GM19023 (cell line): ENCODE results near the gene ASRGL1.
"Not testable (repeated sequence)": the region's sequence is repeated elsewhere in the genome, so short reads cannot be mapped to it uniquely, and the experiment has no call there.

Experiments
- ATAC-seq: cut with Tn5 transposase; IDR thresholded peaks from one replicate; pipeline ENCODE4 v1.9.1; 2021; ENCODE audit warnings: mild to moderate bottlenecking, moderate library complexity; ENCODE audit not compliant: unreplicated experiment

Gene ASRGL1

GRCh38 chr11:62352355-62353336 is 15.4 kb downstream of the ASRGL1 start:
- ATAC-seq = no peak

DNA sequence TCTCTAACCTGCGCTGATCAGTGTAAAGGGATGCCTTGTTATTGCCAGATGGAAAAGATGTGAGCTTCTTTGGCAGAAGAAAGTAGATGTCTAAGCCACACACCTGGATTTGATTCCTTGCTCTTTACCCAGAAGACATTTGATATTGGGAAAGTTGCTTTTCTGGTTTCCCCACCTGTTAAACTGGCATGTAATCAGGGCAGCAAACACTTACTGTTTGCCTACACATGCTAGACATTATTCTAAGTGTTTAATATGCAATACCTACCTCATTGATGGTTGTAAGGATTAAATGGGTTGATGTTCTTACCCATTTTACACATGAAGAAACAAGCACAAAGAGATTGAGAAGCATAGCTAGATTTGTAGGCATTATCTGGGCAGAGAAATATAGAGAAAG is 16.6 kb downstream of the ASRGL1 start:
- ATAC-seq = no peak

DNA sequence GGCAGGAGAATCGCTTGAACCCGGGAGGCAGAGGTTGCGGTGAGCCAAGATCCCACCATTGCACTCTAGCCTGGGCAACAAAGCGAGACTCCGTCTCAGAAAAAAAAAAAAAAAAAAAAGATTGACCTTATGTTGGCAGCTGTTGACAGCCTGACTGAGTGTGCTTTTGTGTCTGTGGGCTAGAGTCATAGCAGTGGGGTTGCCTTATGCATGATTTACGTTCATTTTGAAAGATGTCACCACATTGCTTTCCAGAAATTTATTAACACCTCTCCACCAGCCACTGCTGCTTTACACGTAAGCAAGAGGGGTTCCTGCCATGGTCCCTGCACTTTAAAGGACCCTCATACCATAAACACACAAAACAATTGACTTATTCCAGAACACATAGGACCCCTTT is 21.0 kb downstream of the ASRGL1 start:
- no peak for ATAC-seq

GRCh38 chr11:62359475-62359874 is 22.2 kb downstream of the ASRGL1 start:
- no peak for ATAC-seq

- no peak for ATAC-seq
Observed at GRCh38 chr11:62360685-62361084, 23.4 kb downstream of the ASRGL1 start.

DNA sequence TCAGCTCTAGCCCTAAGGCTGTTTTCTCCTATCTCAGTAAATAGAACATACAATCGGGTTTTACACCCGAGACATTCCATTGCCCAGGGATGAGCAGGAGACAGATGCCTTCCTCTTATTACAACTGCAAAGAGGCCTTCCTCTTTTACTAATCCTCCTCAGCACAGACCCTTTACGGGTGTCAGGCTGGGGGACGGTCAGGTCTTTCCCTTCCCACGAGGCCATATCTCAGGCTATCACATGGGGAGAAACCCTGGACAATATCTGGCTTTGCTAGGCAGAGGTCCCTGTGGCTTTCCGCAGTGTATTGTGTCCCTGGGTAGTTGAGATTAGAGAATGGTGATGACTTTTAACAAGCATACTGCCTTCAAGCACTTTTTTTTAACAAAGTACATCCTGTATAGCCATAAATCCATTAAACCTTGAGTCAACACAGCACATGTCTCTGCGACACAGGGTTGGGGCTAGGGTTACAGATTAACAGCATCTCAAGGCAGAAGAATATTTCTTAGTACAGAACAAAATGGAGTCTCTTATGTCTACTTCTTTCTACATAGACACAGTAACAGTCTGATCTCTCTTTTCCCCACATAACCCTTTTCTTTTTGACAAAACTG is 31.7 kb downstream of the ASRGL1 start:
- ATAC-seq = not testable (repeated sequence)

DNA sequence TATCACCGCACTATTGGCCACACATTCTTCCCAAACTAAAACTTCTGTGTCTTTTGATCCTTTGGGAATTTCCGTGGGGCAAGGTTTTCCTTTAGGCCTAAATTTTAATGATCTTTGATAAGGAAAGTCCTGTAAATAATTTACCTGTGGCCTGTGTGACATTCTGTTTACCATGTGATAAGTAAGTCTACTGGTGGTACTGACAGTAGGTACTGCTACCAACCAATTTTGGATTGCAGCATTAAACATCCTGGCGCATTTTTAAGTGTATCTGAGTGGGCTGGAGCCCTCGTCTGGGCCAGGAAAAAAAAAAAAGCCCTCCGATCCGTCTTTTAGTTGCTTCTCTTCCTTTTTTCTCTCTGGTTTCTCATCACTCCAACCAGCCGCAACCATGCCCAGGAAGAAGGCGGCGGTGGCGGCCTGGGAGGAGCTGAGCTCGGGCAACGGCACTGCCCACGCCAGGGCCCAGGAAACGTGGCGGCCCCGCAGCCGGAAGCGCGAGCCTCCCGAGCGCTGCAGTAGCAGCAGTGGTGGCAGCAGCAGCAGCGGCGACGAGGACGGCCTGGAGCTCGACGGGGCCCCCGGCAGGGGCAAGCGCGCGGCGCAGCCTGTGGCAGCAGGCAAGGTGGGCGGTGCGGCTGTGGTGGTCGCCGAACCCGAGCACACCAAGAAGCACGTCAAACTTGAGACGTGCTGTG is 33.6 kb downstream of the ASRGL1 start:
- ATAC-seq = no peak

DNA sequence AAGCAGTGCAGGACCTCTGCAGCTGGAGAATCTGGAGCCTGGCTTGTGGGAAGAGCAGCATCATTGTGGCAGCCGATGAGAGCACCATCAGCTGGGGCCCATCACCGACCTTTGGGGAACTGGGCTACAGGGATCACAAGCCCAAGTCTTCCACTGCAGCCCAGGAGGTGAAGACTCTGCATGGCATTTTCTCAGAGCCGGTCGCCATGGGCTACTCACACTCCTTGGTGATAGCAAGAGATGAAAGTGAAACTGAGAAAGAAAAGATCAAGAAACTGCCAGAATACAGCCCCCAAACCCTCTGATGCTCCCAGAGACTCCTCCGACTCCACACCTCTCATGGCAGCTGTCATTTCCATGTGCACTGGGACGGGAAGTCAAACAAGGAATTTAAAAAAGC is 35.6 kb downstream of the ASRGL1 start:
- ATAC-seq = no peak

DNA sequence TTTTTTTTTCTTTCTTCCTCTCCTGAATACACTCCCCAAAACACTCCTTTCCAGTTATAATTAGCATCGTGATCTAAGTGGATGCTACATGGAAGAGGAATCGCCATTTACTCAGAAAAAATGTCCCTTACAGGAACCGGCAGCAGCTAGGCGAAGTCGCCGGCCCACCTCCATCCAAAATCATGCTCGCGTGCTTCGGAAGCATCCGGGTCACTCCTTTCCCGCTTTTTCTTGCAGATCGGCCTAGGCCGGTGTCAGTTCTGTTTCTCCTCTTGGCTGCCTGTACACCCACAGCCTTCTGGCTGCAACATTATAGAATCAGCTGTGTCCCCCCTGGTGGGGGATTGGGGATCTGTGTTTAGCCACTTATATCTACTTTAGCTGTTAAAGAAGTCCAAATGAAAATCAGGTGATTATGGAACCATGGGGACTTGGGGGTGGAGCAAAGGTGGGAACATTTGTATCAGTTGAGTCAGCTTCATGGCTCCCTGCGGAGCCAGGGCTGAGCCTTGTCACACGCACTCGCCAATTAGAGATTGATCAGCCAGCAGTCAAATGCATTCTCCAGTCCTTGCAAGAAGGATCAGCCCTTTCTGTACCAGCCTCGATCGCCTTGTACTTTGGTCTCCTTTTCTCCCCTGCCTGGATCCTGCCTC is 36.3 kb downstream of the ASRGL1 start:
- no peak for ATAC-seq

- no peak for ATAC-seq
Observed at GRCh38 chr11:62374801-62375200, 37.6 kb downstream of the ASRGL1 start.

DNA sequence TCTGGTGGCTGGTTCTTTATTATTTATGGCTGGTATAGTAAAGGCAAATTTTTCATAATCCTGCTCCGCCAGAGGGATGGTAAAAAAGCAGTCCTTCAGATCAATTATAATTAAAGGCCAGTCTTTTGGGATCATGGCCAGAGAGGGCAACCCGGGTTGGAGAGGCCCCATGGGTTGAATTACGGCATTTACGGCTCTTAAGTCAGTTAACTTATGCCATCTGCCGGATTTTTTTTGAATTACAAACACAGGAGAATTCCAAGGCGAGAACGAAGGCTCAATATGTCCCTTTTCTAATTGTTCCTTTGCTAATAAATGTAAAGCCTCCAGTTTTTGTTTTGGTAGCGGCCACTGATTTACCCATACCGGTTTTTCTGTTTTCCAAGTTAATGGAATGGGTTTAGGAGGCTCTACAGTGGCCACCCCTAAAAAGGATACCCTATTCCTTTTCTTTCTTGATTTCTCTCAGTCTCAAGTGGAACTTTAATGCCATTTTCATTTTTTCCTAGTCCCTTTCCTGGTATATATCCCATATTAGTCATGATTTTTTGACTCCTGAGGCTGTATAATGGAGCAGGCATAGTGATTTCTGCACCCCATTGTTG is 41.3 kb downstream of the ASRGL1 start:
- ATAC-seq = not testable (repeated sequence)

GRCh38 chr11:62379586-62379985 is 42.3 kb downstream of the ASRGL1 start:
- ATAC-seq = not testable (repeated sequence)

DNA sequence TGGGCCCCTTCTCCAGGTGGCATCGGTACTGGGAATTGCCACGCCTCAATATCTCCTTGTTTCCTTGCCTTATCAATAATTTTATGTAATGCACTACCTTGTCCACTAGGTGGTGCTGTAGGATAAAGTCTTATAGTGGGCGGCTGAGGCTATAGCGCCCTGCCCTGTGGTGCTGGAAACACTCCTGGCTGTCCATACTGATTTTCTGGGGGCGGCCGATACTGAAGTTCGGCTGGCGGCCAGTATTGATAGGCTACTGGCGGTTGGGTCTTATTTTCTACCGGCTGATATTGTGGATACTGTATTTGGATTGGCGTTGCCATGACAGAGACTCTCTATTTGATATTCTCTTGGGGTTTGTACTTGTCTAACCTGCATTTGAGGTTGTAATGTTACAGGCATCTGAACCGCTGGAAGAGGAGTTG is 43.6 kb downstream of the ASRGL1 start:
- ATAC-seq = not testable (repeated sequence)

DNA sequence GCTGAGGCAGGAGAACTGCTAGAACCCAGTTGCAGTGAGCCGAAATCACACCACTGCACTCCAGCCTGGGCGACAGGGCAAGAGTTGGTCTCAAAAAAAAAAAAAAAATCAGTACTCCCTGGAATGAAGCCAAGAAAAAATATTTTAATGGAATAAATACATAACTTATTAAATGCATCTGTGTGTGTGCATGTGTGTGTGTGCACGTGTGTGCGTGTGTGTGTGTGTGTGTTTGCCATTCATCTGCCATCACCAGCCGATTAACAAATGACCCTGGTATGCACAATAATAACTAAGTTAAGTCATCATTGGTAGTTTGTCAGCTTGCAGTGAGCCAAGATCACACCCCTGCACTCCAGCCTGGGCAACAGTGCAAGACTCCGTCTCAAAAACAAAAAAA is 46.6 kb downstream of the ASRGL1 start:
- ATAC-seq = no peak

DNA sequence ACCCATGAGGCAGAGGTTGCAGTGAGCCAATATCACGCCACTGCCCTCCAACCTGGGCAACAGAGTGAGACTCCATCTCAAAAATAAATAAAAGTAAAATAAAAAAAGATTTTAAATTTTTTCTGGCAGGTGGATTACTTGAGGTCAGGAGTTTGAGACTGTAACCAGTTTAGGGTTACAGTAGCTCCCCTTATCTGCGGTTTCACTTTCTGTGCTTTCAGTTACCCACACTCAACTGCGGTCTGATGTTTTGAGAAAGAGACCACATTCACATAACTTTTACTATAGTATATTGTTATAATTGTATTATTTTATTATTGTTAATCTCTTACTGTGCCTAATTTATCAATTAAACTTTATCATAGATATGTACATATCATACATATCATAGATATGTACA is 48.8 kb downstream of the ASRGL1 start:
- not testable (repeated sequence) for ATAC-seq

DNA sequence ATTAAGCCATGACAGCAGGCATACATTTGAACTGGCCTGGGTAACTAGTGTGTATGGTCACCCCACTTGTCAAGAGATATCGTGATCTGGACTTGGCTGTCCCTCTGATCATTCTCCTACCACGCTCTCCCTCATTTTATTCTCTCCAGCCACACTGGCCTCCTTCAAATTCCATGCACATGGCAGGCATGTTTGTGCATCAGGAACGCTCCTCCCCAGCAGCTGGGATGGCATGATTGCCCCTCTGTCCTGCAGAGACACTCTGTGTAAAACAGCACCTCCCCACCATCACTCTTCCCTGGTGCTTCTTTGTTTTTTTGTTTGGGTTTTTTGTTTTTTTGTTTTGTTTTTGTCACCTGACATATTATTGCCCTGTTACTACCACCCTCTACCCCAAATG is 50.1 kb downstream of the ASRGL1 start:
- no peak for ATAC-seq

DNA sequence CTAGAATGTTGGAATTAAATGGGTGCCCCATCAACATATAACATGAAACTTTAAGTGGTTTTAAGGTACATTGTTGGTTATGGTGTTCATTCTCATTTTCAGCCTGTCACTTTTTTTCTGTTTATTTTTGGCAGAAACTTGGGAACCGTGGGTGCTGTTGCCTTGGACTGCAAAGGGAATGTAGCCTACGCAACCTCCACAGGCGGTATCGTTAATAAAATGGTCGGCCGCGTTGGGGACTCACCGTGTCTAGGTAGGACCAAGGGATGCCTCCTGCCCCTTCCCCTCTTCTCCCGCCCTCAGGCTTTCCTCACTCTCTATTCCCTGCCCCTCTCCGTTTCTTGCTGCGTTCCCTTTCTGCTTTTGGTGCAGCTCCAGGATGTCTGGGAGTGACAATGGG is 51.8 kb downstream of the ASRGL1 start:
- ATAC-seq = no peak

- ATAC-seq = no peak
Observed at GRCh38 chr11:62390237-62390636, 53.0 kb downstream of the ASRGL1 start.

- no peak for ATAC-seq
Observed at GRCh38 chr11:62390722-62391121, 53.5 kb downstream of the ASRGL1 start.

GRCh38 chr11:62391642-62392425 is 54.6 kb downstream of the ASRGL1 start:
- ATAC-seq = no peak
